Transverse colon (tissue), 4 donors: ENCODE measurements around the gene ZNF609. TPM values are rescaled to one million over a fixed set of nuclear protein-coding genes. Genes with fewer than 3 reads are reported as not detected.
A peak's percentile ranks its signal among the peaks of the same experiment; 100 is the strongest.

Source experiments
- DNase-seq: peaks from one replicate; pipeline ENCODE4 v3.0.0-alpha.2; 2019
- H3K27ac ChIP-seq, 4 donors: fragments of 200-600 bp; sonication (generic); 2 replicates each; pipeline ENCODE4 v1.5.1; 2016 to 2018; ENCODE audit warnings: inconsistent platforms in 4 of 4
- H3K27me3 ChIP-seq: fragments of 200-600 bp; sonication (generic); 2 replicates; pipeline ENCODE4 v1.5.1; 2017; ENCODE audit warnings: inconsistent platforms
- H3K36me3 ChIP-seq, 4 donors: fragments of 200-600 bp; sonication (generic); 2 replicates each; pipeline ENCODE4 v1.5.1; 2017 to 2019; ENCODE audit warnings: inconsistent platforms in 4 of 4
- H3K4me1 ChIP-seq, 4 donors: fragments of 200-600 bp; sonication (generic); 2 replicates each; pipeline ENCODE4 v1.5.1; 2017 to 2020; ENCODE audit warnings: inconsistent platforms in 4 of 4
- H3K4me3 ChIP-seq, 4 donors: fragments of 200-600 bp; sonication (generic); 1 replicate in 1 of 4; 2 replicates in 3 of 4; pipeline versions ENCODE4 v1.5.1 to v1.6.1; 2017 to 2019; ENCODE audit warnings: inconsistent platforms in 4 of 4
- H3K9me3 ChIP-seq, 2 donors: fragments of 200-600 bp; sonication (generic); 2 replicates each; pipeline ENCODE4 v1.5.1; 2017 to 2019; ENCODE audit warnings: inconsistent platforms in 2 of 2
- CTCF ChIP-seq, 5 experiments: fragments of 200-600 bp in 3 of 5; fragments of 450-650 bp in 2 of 5; sonication (generic) in 3 of 5; IDR thresholded peaks; 1 replicate in 2 of 5; 2 replicates in 3 of 5; pipeline ENCODE4 v1.5.1; 2016 to 2017; ENCODE audit warnings: antibody characterized with exemption in 5 of 5, inconsistent platforms in 3 of 5, mild to moderate bottlenecking in 2 of 5, moderate library complexity in 1 of 5
- EP300 ChIP-seq: sonication (generic); formaldehyde crosslinking; IDR thresholded peaks from one replicate; pipeline ENCODE4 v1.6.1; 2017; ENCODE audit warnings: antibody characterized with exemption, low read depth
- POLR2A ChIP-seq: fragments of 450-650 bp; IDR thresholded peaks from one replicate; pipeline ENCODE4 v1.6.1; 2016; ENCODE audit warnings: antibody characterized with exemption, mild to moderate bottlenecking, moderate library complexity
- POLR2AphosphoS5 ChIP-seq, 3 donors: sonication (generic); formaldehyde crosslinking; IDR thresholded peaks; one replicate each; pipeline ENCODE4 v1.6.1; 2016; ENCODE audit warnings: antibody characterized with exemption in 3 of 3
- WGBS, 2 donors: methylation state at CpG; one replicate each; pipeline ENCODE4 v1.1.5; 2018; ENCODE audit warnings: low coverage in 1 of 2; 5-methylcytosine and 5-hydroxymethylcytosine counted together
- in situ Hi-C, 4 donors: fragments of 200-750 bp; cut with MboI; loops; one replicate each; pipeline versions ENCODE4 v1.15.0 to v1.15.1; 2017; ENCODE audit warnings: low sequenced_read_pairs in 3 of 4, low pct_ligation_motif_present in 1 of 4, low pct_unique_long_range_greater_than_20kb in 1 of 4
- intact Hi-C: fragments of 100-400 bp; cut with DNase I; formaldehyde crosslinking; loops from one replicate; pipeline ENCODE4 v1.15.1; 2023; ENCODE audit warnings: low total_unique reads
- total RNA-seq, 4 donors: library from RNA; depleted of rRNA; stranded (reverse); fragments of >200 nt; gene quantifications; one replicate each; pipeline ENCODE4 v1.1.0, GENCODE V29; 2016

ZNF609 gene
- total RNA-seq, 4 donors from 2014 or later: 16.1 to 34.8 (median 28.2) TPM

- in situ Hi-C loops: no loop called here
- Histone ChIP-seq H3K27ac (no peak overlapping the region), H3K27me3 (no peaks in the 10 kb centered on the region), H3K4me3 (no peak overlapping the region), H3K36me3 (no peaks in the 10 kb centered on the region), H3K9me3 (no peaks in the 10 kb centered on the region), H3K4me1 (peaks cover 0 to 7% (median 0%) of the 10 kb centered on the region in 4 donors)
- DNase-seq: no peak
- TF ChIP-seq POLR2AphosphoS5 (IDR thresholded peaks at IDR 0.05): no peak
- TF ChIP-seq POLR2A: no peak
- TF ChIP-seq EP300: no peak
- TF ChIP-seq CTCF (IDR thresholded peaks at IDR 0.05): no peak
- 78 to 90% methylated on average over 1 of the region's 1 CpG for WGBS, 2 donors
- intact Hi-C loops: no loop called here
Measured at GRCh38 chr15:64476550-64476949, 16.2 kb downstream of the ZNF609 start.

GRCh38 chr15:64478863-64479262, 18.5 kb downstream of the ZNF609 start:
- Histone ChIP-seq H3K4me1 (peaks cover 0 to 7% (median 0%) of the 10 kb centered on the region in 4 donors), H3K9me3 (no peaks in the 10 kb centered on the region), H3K27ac (peak overlapping the region in 1 of 4 donors; percentile 10), H3K27me3 (no peaks in the 10 kb centered on the region), H3K36me3 (no peaks in the 10 kb centered on the region), H3K4me3 (no peak overlapping the region)
- no peak for DNase-seq
- WGBS, 2 donors: 0 to 37% methylated on average over 1 of the region's 1 CpG
- in situ Hi-C loops (no loop called here), intact Hi-C loops (no loop called here)
- TF ChIP-seq POLR2A: no peak
- no peak for TF ChIP-seq CTCF (IDR thresholded peaks at IDR 0.05)
- TF ChIP-seq EP300: no peak
- TF ChIP-seq POLR2AphosphoS5 (IDR thresholded peaks at IDR 0.05): no peak

DNA sequence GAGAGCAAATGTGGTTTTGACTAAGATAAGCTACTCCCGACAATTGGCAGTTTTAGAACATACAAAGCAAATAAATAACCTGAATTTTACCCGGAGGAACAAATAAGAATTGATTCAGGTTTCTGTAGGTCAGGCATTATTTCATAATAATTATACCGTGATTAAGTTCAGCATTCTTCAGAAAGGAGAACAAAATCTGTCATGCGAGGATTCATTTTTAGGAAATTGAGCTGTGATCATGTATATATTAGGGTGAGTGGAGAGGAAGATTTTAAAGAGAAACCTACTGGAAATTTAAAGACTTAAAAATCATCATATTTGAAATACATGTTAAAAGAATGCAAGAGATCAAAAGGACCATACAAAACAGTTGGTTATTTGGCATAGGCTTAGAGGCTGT, 20.5 kb downstream of the ZNF609 start:
- in situ Hi-C loops (no loop called here), intact Hi-C loops (no loop called here)
- no peak overlapping the region for H3K27ac ChIP-seq
- H3K4me1 ChIP-seq: peaks cover 0 to 7% (median 0%) of the 10 kb centered on the region in 4 donors
- 66 to 78% methylated on average over 4 of the region's 4 CpGs for WGBS, 2 donors
- TF ChIP-seq EP300 (no peak), CTCF (IDR thresholded peaks at IDR 0.05) (no peak)
- no peaks in the 10 kb centered on the region for H3K36me3 ChIP-seq
- H3K27me3 ChIP-seq: no peaks in the 10 kb centered on the region
- H3K4me3 ChIP-seq: no peak overlapping the region
- DNase-seq: no peak
- no peaks in the 10 kb centered on the region for H3K9me3 ChIP-seq

GRCh38 chr15:64483749-64484148, 23.4 kb downstream of the ZNF609 start:
- H3K4me3 ChIP-seq: no peak overlapping the region
- no peaks in the 10 kb centered on the region for H3K9me3 ChIP-seq
- H3K27me3 ChIP-seq: no peaks in the 10 kb centered on the region
- intact Hi-C loops (no loop called here), in situ Hi-C loops (no loop called here)
- TF ChIP-seq POLR2AphosphoS5 (IDR thresholded peaks at IDR 0.05): no peak
- TF ChIP-seq CTCF (IDR thresholded peaks at IDR 0.05): no peak
- TF ChIP-seq EP300: no peak
- no peak for TF ChIP-seq POLR2A
- no peaks in the 10 kb centered on the region for H3K36me3 ChIP-seq
- H3K27ac ChIP-seq: no peak overlapping the region
- H3K4me1 ChIP-seq: peaks cover 0 to 3% (median 0%) of the 10 kb centered on the region in 4 donors
- DNase-seq: no peak
